K562 (cell line): Measurements from ENCODE around the gene PRSS53. TPM values are rescaled to one million over a fixed set of nuclear protein-coding genes. Genes with fewer than 3 reads are reported as not detected.

Experiments used
- BCOR ChIP-seq: fragments of 450-650 bp; IDR thresholded peaks from 2 replicates; pipeline ENCODE4 v1.6.1; 2016
- C11orf30 ChIP-seq: fragments of 450-650 bp; IDR thresholded peaks from 2 replicates; pipeline ENCODE4 v1.6.1; 2016; ENCODE audit warnings: low read depth, mild to moderate bottlenecking
- CAMTA2 ChIP-seq: fragments of 250-450 bp; sonication (Bioruptor Pico); conservative IDR thresholded peaks from 2 replicates; pipeline ENCODE4 v1.5.1; 2022
- CBFA2T3 ChIP-seq: fragments of 450-650 bp; IDR thresholded peaks from 2 replicates; pipeline ENCODE4 v1.6.1; 2017
- FIP1L1 ChIP-seq: fragments of 200-400 bp; formaldehyde crosslinking; IDR thresholded peaks from 2 replicates; pipeline ENCODE4 v1.6.1; 2018; ENCODE audit warnings: mild to moderate bottlenecking, low read depth, low read length; ENCODE audit not compliant: poor library complexity, severe bottlenecking
- HDAC3 ChIP-seq: fragments of 450-650 bp; IDR thresholded peaks from 2 replicates; pipeline ENCODE4 v1.6.1; 2018; ENCODE audit warnings: borderline replicate concordance, mild to moderate bottlenecking, moderate library complexity; ENCODE audit not compliant: partially characterized antibody
- HOXB6 ChIP-seq: fragments of 250-450 bp; sonication (Bioruptor Pico); IDR thresholded peaks from 2 replicates; pipeline ENCODE4 v1.5.1; 2022; ENCODE audit warnings: mild to moderate bottlenecking, borderline replicate concordance
- KDM1A ChIP-seq, 2 experiments: fragments of 450-650 bp; IDR thresholded peaks; 2 replicates each; pipeline ENCODE4 v1.6.1; 2016; ENCODE audit warnings: mild to moderate bottlenecking in 2 of 2
- NUFIP1 ChIP-seq: fragments of 450-650 bp; IDR thresholded peaks from 2 replicates; pipeline ENCODE4 v1.6.1; 2018; ENCODE audit not compliant: partially characterized antibody
- SMAD4 ChIP-seq: fragments of 250-450 bp; sonication (Bioruptor Pico); conservative IDR thresholded peaks from 2 replicates; pipeline ENCODE4 v1.8.0; 2021; ENCODE audit warnings: inconsistent platforms, mild to moderate bottlenecking, moderate library complexity
- SRSF9 ChIP-seq: fragments of 200-400 bp; formaldehyde crosslinking; IDR thresholded peaks from 2 replicates; pipeline ENCODE4 v1.6.1; 2017; ENCODE audit warnings: low read depth, low read length, borderline replicate concordance
- TEAD1 ChIP-seq, 2 experiments: fragments of 450-650 bp in 1 of 2; sonication (generic) in 1 of 2; formaldehyde crosslinking; IDR thresholded peaks; 2 replicates each; pipeline versions ENCODE4 v1.4.0 to v1.8.0; 2020 to 2022; ENCODE audit warnings: mild to moderate bottlenecking in 2 of 2, missing genetic modification reagents in 1 of 2
- TOE1 ChIP-seq, 2 experiments: fragments of 450-650 bp in 1 of 2; sonication (generic) in 1 of 2; formaldehyde crosslinking in 1 of 2; IDR thresholded peaks; 2 replicates each; pipeline versions ENCODE4 v1.7.1 to v1.8.0; 2016 to 2022; ENCODE audit warnings: borderline replicate concordance in 2 of 2, mild to moderate bottlenecking in 2 of 2, antibody characterized with exemption in 1 of 2, inconsistent platforms in 1 of 2, low read depth in 1 of 2, missing genetic modification reagents in 1 of 2, moderate library complexity in 1 of 2
- ZC3H4 ChIP-seq: sonication (generic); formaldehyde crosslinking; IDR thresholded peaks from 2 replicates; pipeline ENCODE4 v1.9.0; 2021; ENCODE audit warnings: missing genetic modification reagents, borderline replicate concordance
- ZKSCAN1 ChIP-seq: fragments of 150-350 bp; IDR thresholded peaks from 2 replicates; pipeline ENCODE4 v1.6.1; 2016; ENCODE audit warnings: low read depth, low read length
- ZNF408 ChIP-seq: fragments of 250-450 bp; sonication (Bioruptor Pico); IDR thresholded peaks from 2 replicates; pipeline ENCODE4 v1.4.0; 2020; ENCODE audit warnings: low read depth, mild to moderate bottlenecking, moderate library complexity
- ZNF695 ChIP-seq: fragments of 450-650 bp; formaldehyde crosslinking; IDR thresholded peaks from 2 replicates; pipeline ENCODE4 v1.4.0; 2020; ENCODE audit warnings: mild to moderate bottlenecking, moderate library complexity
- ZNF764 ChIP-seq: fragments of 250-450 bp; sonication (Bioruptor Pico); IDR thresholded peaks from 2 replicates; pipeline ENCODE4 v1.4.0; 2020; ENCODE audit warnings: low read depth, mild to moderate bottlenecking, moderate library complexity
- polyA plus RNA-seq, 8 experiments: library from polyadenylated mRNA; depleted of rRNA in 4 of 8; stranded (reverse) in 5 of 8; unstranded in 3 of 8; fragments of >200 nt; fragmentation: Nextera tagmentation in 2 of 8; fragmentation: Illumina TruSeq in 1 of 8; extraction: Ambion mirVana in 2 of 8; extraction: Trizol in 1 of 8; gene quantifications; 2 replicates each; pipeline versions ENCODE4 v1.2.1 to v1.2.3, GENCODE V29; 2011 to 2014; ENCODE audit warnings: inconsistent platforms in 1 of 8, missing spikeins in 1 of 8
- total RNA-seq, 7 experiments: library from RNA; depleted of rRNA in 6 of 7; stranded (reverse); fragments of >200 nt in 6 of 7; fragmentation: Illumina TruSeq in 2 of 7; extraction: Trizol in 2 of 7; gene quantifications; 2 replicates each; pipeline versions ENCODE4 v1.2.1 to v1.2.3, GENCODE V29; 2011 to 2021; ENCODE audit warnings: low replicate concordance in 1 of 7
- TF ChIP-seq, protein P1 (sequence below): fragments of 250-450 bp; sonication (Bioruptor Pico); IDR thresholded peaks from 2 replicates; pipeline ENCODE4 v1.8.0; 2022; ENCODE audit warnings: moderate library complexity, mild to moderate bottlenecking, inconsistent platforms
- TF ChIP-seq, protein P2 (sequence below): IDR thresholded peaks from 2 replicates; pipeline ENCODE4 v1.6.1; 2016; ENCODE audit warnings: missing genetic modification characterization, missing compliant biosample characterization
- TF ChIP-seq, protein P3 (sequence below): fragments of 250-450 bp; sonication (Bioruptor Pico); IDR thresholded peaks from 2 replicates; pipeline ENCODE4 v1.8.0; 2021; ENCODE audit warnings: moderate library complexity, mild to moderate bottlenecking, inconsistent platforms
- TF ChIP-seq, protein P4 (sequence below): fragments of 250-450 bp; sonication (Bioruptor Pico); IDR thresholded peaks from 2 replicates; pipeline ENCODE4 v1.4.0; 2020; ENCODE audit warnings: borderline replicate concordance

Gene PRSS53
- total and polyA plus RNA-seq, 9 of the 15 experiments (the other 6 are each of a cell fraction or from before 2014, with no cell fraction given): 0.40 to 1.9 (median 0.78) TPM; not detected in 2

DNA sequence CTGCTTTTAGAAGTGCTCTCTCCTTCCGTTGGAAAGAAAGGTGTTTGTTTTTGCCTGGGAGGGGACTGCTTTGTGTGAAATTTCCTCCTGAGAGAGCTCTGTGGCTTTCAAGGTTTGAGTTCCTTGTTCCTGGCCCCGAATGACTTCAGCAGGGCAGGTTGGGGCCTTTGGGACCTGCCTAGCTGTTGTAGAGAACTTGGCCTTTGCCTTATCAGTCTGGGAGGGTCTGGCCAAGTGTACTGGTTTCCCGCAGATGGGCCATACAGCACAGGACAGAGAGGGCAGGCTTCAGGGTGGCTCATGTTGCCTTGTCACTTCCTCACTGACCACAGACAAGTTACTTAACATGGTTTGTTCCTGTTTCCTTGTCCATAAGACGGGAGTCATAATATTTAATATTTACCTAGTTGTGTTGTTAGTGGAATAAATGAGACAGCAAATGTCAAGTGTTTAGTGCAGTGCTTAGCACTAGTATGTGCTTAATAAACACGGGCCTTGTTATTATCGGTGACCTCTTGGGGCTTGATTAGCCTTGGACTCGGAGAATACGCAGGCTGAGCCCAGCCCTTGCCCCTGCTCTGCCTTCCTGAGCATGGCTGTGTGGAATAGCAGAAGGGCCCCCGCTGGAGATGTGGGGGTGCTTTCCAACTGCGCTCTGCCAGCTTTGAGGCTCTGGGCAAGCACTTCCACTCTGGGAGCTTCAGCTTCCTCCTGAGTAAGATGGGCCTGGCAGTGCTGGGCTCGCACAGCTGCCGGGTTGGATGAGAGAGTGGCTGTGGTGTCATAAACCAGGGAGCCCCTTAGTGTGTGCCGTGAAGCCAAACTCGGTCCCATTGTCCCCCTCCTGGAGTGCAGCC lies 40.2 kb upstream of the PRSS53 start (continued):
- TF ChIP-seq FIP1L1 (no peak), ZNF764 (no peak), ZNF408 (CRISPR knock-in tag) (no peak), HOXB6 (CRISPR knock-in tag) (no peak), ZC3H4 (CRISPR knock-in tag) (no peak), ZNF695 (CRISPR knock-in tag) (no peak), SMAD4 (CRISPR knock-in tag) (peak; percentile 80), TEAD1 (CRISPR knock-in tag; IDR thresholded peaks at IDR 0.05) (no peak), C11orf30 (0 out of 2 replicates have a peak, but pooled peaks have one; percentile 15), CAMTA2 (CRISPR knock-in tag) (no peak), BCOR (no peak), ZKSCAN1 (no peak; the same call in 1 of the 2 replicates), TOE1 (IDR thresholded peaks at IDR 0.05; ENCODE audit: borderline replicate concordance) (no peak), TOE1 (CRISPR knock-in tag; IDR thresholded peaks at IDR 0.05; ENCODE audit: borderline replicate concordance, low read depth) (no peak), SRSF9 (no peak), HDAC3 (no peak), KDM1A (IDR thresholded peaks at IDR 0.05) (no peak), CBFA2T3 (peak; percentile 74), NUFIP1 (no peak)
- TF ChIP-seq, protein P1, sequence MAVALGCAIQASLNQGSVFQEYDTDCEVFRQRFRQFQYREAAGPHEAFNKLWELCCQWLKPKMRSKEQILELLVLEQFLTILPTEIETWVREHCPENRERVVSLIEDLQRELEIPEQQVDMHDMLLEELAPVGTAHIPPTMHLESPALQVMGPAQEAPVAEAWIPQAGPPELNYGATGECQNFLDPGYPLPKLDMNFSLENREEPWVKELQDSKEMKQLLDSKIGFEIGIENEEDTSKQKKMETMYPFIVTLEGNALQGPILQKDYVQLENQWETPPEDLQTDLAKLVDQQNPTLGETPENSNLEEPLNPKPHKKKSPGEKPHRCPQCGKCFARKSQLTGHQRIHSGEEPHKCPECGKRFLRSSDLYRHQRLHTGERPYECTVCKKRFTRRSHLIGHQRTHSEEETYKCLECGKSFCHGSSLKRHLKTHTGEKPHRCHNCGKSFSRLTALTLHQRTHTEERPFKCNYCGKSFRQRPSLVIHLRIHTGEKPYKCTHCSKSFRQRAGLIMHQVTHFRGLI (CRISPR knock-in tag): no peak
- TF ChIP-seq, protein P2, sequence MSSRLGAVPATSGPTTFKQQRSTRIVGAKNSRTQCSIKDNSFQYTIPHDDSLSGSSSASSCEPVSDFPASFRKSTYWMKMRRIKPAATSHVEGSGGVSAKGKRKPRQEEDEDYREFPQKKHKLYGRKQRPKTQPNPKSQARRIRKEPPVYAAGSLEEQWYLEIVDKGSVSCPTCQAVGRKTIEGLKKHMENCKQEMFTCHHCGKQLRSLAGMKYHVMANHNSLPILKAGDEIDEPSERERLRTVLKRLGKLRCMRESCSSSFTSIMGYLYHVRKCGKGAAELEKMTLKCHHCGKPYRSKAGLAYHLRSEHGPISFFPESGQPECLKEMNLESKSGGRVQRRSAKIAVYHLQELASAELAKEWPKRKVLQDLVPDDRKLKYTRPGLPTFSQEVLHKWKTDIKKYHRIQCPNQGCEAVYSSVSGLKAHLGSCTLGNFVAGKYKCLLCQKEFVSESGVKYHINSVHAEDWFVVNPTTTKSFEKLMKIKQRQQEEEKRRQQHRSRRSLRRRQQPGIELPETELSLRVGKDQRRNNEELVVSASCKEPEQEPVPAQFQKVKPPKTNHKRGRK (tag): no peak
- TF ChIP-seq, protein P3, sequence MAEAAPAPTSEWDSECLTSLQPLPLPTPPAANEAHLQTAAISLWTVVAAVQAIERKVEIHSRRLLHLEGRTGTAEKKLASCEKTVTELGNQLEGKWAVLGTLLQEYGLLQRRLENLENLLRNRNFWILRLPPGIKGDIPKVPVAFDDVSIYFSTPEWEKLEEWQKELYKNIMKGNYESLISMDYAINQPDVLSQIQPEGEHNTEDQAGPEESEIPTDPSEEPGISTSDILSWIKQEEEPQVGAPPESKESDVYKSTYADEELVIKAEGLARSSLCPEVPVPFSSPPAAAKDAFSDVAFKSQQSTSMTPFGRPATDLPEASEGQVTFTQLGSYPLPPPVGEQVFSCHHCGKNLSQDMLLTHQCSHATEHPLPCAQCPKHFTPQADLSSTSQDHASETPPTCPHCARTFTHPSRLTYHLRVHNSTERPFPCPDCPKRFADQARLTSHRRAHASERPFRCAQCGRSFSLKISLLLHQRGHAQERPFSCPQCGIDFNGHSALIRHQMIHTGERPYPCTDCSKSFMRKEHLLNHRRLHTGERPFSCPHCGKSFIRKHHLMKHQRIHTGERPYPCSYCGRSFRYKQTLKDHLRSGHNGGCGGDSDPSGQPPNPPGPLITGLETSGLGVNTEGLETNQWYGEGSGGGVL: no peak
- TF ChIP-seq, protein P4, sequence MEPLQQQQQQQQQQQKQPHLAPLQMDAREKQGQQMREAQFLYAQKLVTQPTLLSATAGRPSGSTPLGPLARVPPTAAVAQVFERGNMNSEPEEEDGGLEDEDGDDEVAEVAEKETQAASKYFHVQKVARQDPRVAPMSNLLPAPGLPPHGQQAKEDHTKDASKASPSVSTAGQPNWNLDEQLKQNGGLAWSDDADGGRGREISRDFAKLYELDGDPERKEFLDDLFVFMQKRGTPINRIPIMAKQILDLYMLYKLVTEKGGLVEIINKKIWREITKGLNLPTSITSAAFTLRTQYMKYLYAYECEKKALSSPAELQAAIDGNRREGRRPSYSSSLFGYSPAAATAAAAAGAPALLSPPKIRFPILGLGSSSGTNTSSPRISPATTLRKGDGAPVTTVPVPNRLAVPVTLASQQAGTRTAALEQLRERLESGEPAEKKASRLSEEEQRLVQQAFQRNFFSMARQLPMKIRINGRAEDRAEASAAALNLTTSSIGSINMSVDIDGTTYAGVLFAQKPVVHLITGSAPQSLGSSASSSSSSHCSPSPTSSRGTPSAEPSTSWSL (CRISPR knock-in tag): no peak
